A549 (cell line): ENCODE data around the gene RBMS3. TPM values are rescaled to one million over a fixed set of nuclear protein-coding genes. Genes with fewer than 3 reads are reported as not detected.

Source experiments
- ATAC-seq, 2 experiments: fragments of 200-7000 bp in 1 of 2; fragments of >200 bp in 1 of 2; cut with Nextera tagmentation in 1 of 2; cut with Tn5 transposase in 1 of 2; 3 replicates each; pipeline versions ENCODE4 v1.8.0 to v1.9.1; 2018 to 2020; ENCODE audit warnings: mild to moderate bottlenecking in 1 of 2, moderate library complexity in 1 of 2
- CTCF ChIA-PET: fragments of 300-600 bp; sonication (Branson Sonifier 250); formaldehyde crosslinking; extraction: SDS; loops from one replicate; lab custom pipeline; 2021; ENCODE audit warnings: antibody characterized with exemption, inconsistent platforms; lab: Yijun Ruan, JAX
- POLR2A ChIA-PET: fragments of 350-600 bp; formaldehyde crosslinking; extraction: SDS; loops from one replicate; lab custom pipeline; 2021; ENCODE audit warnings: antibody characterized with exemption, inconsistent platforms; lab: Yijun Ruan, JAX
- DNase-seq, 2 experiments: peaks; one replicate each; pipeline versions ENCODE4 v3.0.0 to v3.0.0-alpha.2; 2011 to 2016; ENCODE audit warnings: low read depth in 1 of 2, low spot score in 1 of 2
- FAIRE-seq: peaks from 2 replicates; lab custom pipeline; 2011; peaks lifted over from hg19 to GRCh38; lab: Jason Lieb, UNC
- H3K27ac ChIP-seq, 2 experiments: fragments of >200 bp; sonication (Bioruptor Twin); formaldehyde crosslinking; 3 replicates each; pipeline ENCODE4 v1.5.1; 2016 to 2017
- H3K4me1 ChIP-seq: fragments of >200 bp; sonication (Bioruptor Twin); formaldehyde crosslinking; 3 replicates; pipeline ENCODE4 v1.6.1; 2016
- H3K4me2 ChIP-seq: fragments of >200 bp; sonication (Bioruptor Twin); formaldehyde crosslinking; 3 replicates; pipeline ENCODE4 v1.6.1; 2016
- H3K4me3 ChIP-seq: fragments of >200 bp; sonication (Bioruptor Twin); formaldehyde crosslinking; 3 replicates; pipeline ENCODE4 v1.5.1; 2016
- H3K9me3 ChIP-seq: fragments of >200 bp; sonication (Bioruptor Twin); formaldehyde crosslinking; 3 replicates; pipeline ENCODE4 v1.6.1; 2016
- CBX8 ChIP-seq: fragments of 200-600 bp; sonication (generic); IDR thresholded peaks from 2 replicates; pipeline ENCODE4 v1.6.1; 2016
- CEBPB ChIP-seq, 2 experiments: fragments of >200 bp in 1 of 2; sonication (Bioruptor Twin) in 1 of 2; formaldehyde crosslinking in 1 of 2; IDR thresholded peaks; 2 replicates each; pipeline ENCODE4 v1.6.1; 2012 to 2016
- CTCF ChIP-seq: fragments of >200 bp; sonication (Bioruptor Twin); formaldehyde crosslinking; IDR thresholded peaks from 3 replicates; pipeline ENCODE4 v1.5.1; 2016
- EHF ChIP-seq: fragments of 250-450 bp; sonication (Bioruptor Pico); IDR thresholded peaks from 2 replicates; pipeline ENCODE4 v1.5.0; 2020; ENCODE audit warnings: mild to moderate bottlenecking
- EP300 ChIP-seq, 2 experiments: fragments of >200 bp; sonication (Bioruptor Twin); formaldehyde crosslinking; IDR thresholded peaks; 2 replicates in 1 of 2; 3 replicates in 1 of 2; pipeline ENCODE4 v1.6.1; 2016 to 2017
- ESRRA ChIP-seq: fragments of 150-350 bp; IDR thresholded peaks from 2 replicates; pipeline ENCODE4 v1.6.1; 2014; ENCODE audit warnings: mild to moderate bottlenecking, low read length, borderline replicate concordance
- FOSB ChIP-seq: fragments of 250-450 bp; sonication (Bioruptor Pico); IDR thresholded peaks from 2 replicates; pipeline ENCODE4 v1.5.0; 2020; ENCODE audit warnings: mild to moderate bottlenecking, moderate library complexity
- FOXS1 ChIP-seq: fragments of 250-450 bp; sonication (Bioruptor Pico); IDR thresholded peaks from 2 replicates; pipeline ENCODE4 v1.5.0; 2020; ENCODE audit warnings: mild to moderate bottlenecking, moderate library complexity
- GATA3 ChIP-seq: IDR thresholded peaks from 2 replicates; pipeline ENCODE4 v1.6.1; 2012; ENCODE audit warnings: borderline replicate concordance
- HEYL ChIP-seq: fragments of 250-450 bp; sonication (Bioruptor Pico); IDR thresholded peaks from 2 replicates; pipeline ENCODE4 v1.8.0; 2021; ENCODE audit warnings: mild to moderate bottlenecking, moderate library complexity
- HOXB13 ChIP-seq: fragments of 250-450 bp; sonication (Bioruptor Pico); IDR thresholded peaks from 2 replicates; pipeline ENCODE4 v1.5.0; 2020; ENCODE audit warnings: low read depth, mild to moderate bottlenecking, moderate library complexity
- JUN ChIP-seq, 2 experiments: fragments of >200 bp; sonication (Bioruptor Twin); formaldehyde crosslinking; IDR thresholded peaks; 2 replicates in 1 of 2; 3 replicates in 1 of 2; pipeline ENCODE4 v1.6.1; 2016 to 2017
- JUNB ChIP-seq: fragments of >200 bp; sonication (Bioruptor Twin); formaldehyde crosslinking; IDR thresholded peaks from 2 replicates; pipeline ENCODE4 v1.6.1; 2016
- KDM5A ChIP-seq: fragments of 200-600 bp; sonication (generic); IDR thresholded peaks from 2 replicates; pipeline ENCODE4 v1.6.1; 2016; ENCODE audit warnings: antibody characterized with exemption, mild to moderate bottlenecking
- MYC ChIP-seq: IDR thresholded peaks from 2 replicates; pipeline ENCODE4 v1.6.1; 2012; ENCODE audit warnings: mild to moderate bottlenecking, inconsistent platforms, low read length, improper control_type of control experiment, borderline replicate concordance
- NR3C1 ChIP-seq: fragments of >200 bp; sonication (Bioruptor Twin); formaldehyde crosslinking; IDR thresholded peaks from 3 replicates; pipeline ENCODE4 v1.6.1; 2017
- RNF2 ChIP-seq: fragments of 200-600 bp; sonication (generic); IDR thresholded peaks from 2 replicates; pipeline ENCODE4 v1.6.1; 2016; ENCODE audit warnings: low read depth, mild to moderate bottlenecking, antibody characterized with exemption, moderate library complexity, borderline replicate concordance
- SREBF2 ChIP-seq: fragments of 450-650 bp; IDR thresholded peaks from 2 replicates; pipeline ENCODE4 v1.6.1; 2014; ENCODE audit warnings: mild to moderate bottlenecking, moderate library complexity
- ZC3H11A ChIP-seq: fragments of 450-650 bp; IDR thresholded peaks from 2 replicates; pipeline ENCODE4 v1.6.1; 2014; ENCODE audit warnings: antibody characterized with exemption, mild to moderate bottlenecking
- ZSCAN20 ChIP-seq: fragments of 250-450 bp; sonication (Bioruptor Pico); IDR thresholded peaks from 2 replicates; pipeline ENCODE4 v1.8.0; 2022; ENCODE audit warnings: mild to moderate bottlenecking, moderate library complexity
- WGBS: methylation state at CpG from one replicate; pipeline ENCODE4 v1.1.6; 2017; ENCODE audit errors: missing lambda C conversion rate; 5-methylcytosine and 5-hydroxymethylcytosine counted together
- polyA plus RNA-seq, 4 experiments: library from polyadenylated mRNA; depleted of rRNA in 3 of 4; stranded (reverse); fragments of >200 nt; fragmentation: RNase III in 1 of 4; extraction: RNeasy Plus Mini Kit Qiagen cat#74134 plus additional on column Dnase treatment in 1 of 4; gene quantifications; 2 replicates in 3 of 4; 3 replicates in 1 of 4; pipeline ENCODE4 v1.2.3, GENCODE V29; 2011 to 2017
- TF ChIP-seq, protein P1 (sequence below): fragments of 250-450 bp; sonication (Bioruptor Pico); IDR thresholded peaks from 2 replicates; pipeline ENCODE4 v1.5.0; 2021; ENCODE audit warnings: mild to moderate bottlenecking, moderate library complexity, borderline replicate concordance
- TF ChIP-seq, protein P2 (sequence below): fragments of 150-350 bp; IDR thresholded peaks from 2 replicates; pipeline ENCODE4 v1.6.1; 2014; ENCODE audit warnings: low read depth, mild to moderate bottlenecking, low read length

The RBMS3 gene
- polyA plus RNA-seq, 2 of the 4 experiments (the other 2 are of a cell fraction): 0.92 to 4.1 TPM

DNA sequence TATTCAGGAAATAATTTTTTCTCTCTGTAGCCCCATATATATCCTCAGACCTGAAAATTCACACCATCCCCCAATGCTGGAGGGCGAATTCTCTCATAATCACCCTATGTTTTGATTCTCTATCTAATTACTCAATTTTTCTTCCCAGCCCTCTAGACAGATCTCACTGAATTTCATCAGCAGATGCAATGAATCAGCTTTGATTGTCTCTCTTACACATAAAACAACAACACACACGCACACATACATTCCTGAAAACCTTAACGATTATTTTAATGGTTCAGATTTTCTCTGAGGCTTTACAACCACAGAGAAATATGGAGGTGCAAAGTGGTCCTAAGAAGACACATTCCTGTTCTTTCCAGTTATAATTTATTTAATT, 11.1 kb downstream of the RBMS3 start:
- CTCF ChIA-PET: interaction anchor here (0.7 kb wide), 1 partner anchor 1477 kb away, joined by 3 read pairs; no protein-coding TSS in a partner anchor
- TF ChIP-seq HOXB13 (CRISPR knock-in tag): no peak
- TF ChIP-seq, all 56 proteins: peak for 0
- DNase-seq (no peak), ATAC-seq (no peak), FAIRE-seq (no peak)
- H3K4me2 ChIP-seq: no peak overlapping the region
- peaks cover 30% of the 10 kb centered on the region for H3K4me1 ChIP-seq
- no peak overlapping the region for H3K27ac ChIP-seq
- H3K4me3 ChIP-seq: no peak overlapping the region
- POLR2A ChIA-PET: no interaction called here
- WGBS: 89% methylated on average over 3 of the region's 3 CpGs
- no peaks in the 10 kb centered on the region for H3K9me3 ChIP-seq

DNA sequence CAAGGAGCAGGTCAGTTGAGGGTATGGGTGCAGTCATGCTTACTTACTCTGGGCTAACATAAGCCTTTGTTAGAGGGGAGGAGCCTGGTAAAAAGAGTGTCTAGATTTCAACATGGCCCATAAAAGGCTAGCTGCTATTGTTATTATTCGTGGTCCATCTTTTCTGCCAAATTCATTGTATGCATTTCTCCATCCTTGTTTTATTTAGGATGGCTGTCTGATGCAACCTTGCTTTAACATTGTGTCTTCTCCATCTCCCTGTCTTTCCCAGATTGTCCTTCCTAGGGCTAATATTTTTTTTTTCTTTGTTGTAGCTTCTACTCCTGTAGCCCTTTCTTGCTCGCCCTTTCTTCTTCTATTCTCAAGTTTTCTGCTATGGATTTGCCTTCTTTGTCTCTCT, 12.6 kb downstream of the RBMS3 start:
- POLR2A ChIA-PET: no interaction called here
- Histone ChIP-seq H3K9me3 (no peaks in the 10 kb centered on the region), H3K4me1 (peaks cover 25% of the 10 kb centered on the region), H3K4me2 (no peak overlapping the region), H3K4me3 (no peak overlapping the region), H3K27ac (no peak overlapping the region)
- CTCF ChIA-PET: no interaction called here
- TF ChIP-seq ESRRA (no peak), ZSCAN20 (CRISPR knock-in tag) (no peak), JUNB (no peak), SREBF2 (no peak)
- no peak for FAIRE-seq
- no peak for ATAC-seq
- 21% methylated on average over 2 of the region's 2 CpGs for WGBS
- no peak for DNase-seq

GRCh38 chr3:29297998-29298397, 17.1 kb downstream of the RBMS3 start:
- ATAC-seq (no peak), DNase-seq (no peak), FAIRE-seq (no peak)
- ChIA-PET CTCF (interaction anchor here (0.6 kb wide), 1 partner anchor 715 kb away, joined by 3 read pairs; no protein-coding TSS in a partner anchor), POLR2A (interaction anchor here (0.6 kb wide), 1 partner anchor 228 kb away, joined by 9 read pairs; no protein-coding TSS in a partner anchor)
- no peaks in the 10 kb centered on the region for H3K9me3 ChIP-seq
- H3K4me1 ChIP-seq: no peaks in the 10 kb centered on the region
- no peak overlapping the region for H3K27ac ChIP-seq
- no peak overlapping the region for H3K4me2 ChIP-seq
- TF ChIP-seq, protein P1, sequence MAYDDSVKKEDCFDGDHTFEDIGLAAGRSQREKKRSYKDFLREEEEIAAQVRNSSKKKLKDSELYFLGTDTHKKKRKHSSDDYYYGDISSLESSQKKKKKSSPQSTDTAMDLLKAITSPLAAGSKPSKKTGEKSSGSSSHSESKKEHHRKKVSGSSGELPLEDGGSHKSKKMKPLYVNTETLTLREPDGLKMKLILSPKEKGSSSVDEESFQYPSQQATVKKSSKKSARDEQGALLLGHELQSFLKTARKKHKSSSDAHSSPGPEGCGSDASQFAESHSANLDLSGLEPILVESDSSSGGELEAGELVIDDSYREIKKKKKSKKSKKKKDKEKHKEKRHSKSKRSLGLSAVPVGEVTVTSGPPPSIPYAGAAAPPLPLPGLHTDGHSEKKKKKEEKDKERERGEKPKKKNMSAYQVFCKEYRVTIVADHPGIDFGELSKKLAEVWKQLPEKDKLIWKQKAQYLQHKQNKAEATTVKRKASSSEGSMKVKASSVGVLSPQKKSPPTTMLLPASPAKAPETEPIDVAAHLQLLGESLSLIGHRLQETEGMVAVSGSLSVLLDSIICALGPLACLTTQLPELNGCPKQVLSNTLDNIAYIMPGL (CRISPR knock-in tag): no peak
- no peak for TF ChIP-seq CEBPB (IDR thresholded peaks at IDR 0.05)
- TF ChIP-seq RNF2: no peak
- TF ChIP-seq CBX8: no peak
- no peak for TF ChIP-seq KDM5A
- H3K4me3 ChIP-seq: no peak overlapping the region
- WGBS: 64% methylated on average over 1 of the region's 1 CpG

GRCh38 chr3:29301332-29302019, 20.6 kb downstream of the RBMS3 start:
- ATAC-seq (no peak), DNase-seq (no peak), FAIRE-seq (no peak)
- POLR2A ChIA-PET: no interaction called here
- H3K4me3 ChIP-seq: no peak overlapping the region
- H3K27ac ChIP-seq: no peak overlapping the region
- 81% methylated on average over 7 of the region's 7 CpGs for WGBS
- no peaks in the 10 kb centered on the region for H3K9me3 ChIP-seq
- no peaks in the 10 kb centered on the region for H3K4me1 ChIP-seq
- H3K4me2 ChIP-seq: no peak overlapping the region
- CTCF ChIA-PET: no interaction called here
- no peak for TF ChIP-seq MYC
- TF ChIP-seq, protein P2, sequence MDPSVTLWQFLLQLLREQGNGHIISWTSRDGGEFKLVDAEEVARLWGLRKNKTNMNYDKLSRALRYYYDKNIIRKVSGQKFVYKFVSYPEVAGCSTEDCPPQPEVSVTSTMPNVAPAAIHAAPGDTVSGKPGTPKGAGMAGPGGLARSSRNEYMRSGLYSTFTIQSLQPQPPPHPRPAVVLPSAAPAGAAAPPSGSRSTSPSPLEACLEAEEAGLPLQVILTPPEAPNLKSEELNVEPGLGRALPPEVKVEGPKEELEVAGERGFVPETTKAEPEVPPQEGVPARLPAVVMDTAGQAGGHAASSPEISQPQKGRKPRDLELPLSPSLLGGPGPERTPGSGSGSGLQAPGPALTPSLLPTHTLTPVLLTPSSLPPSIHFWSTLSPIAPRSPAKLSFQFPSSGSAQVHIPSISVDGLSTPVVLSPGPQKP: no peak

DNA sequence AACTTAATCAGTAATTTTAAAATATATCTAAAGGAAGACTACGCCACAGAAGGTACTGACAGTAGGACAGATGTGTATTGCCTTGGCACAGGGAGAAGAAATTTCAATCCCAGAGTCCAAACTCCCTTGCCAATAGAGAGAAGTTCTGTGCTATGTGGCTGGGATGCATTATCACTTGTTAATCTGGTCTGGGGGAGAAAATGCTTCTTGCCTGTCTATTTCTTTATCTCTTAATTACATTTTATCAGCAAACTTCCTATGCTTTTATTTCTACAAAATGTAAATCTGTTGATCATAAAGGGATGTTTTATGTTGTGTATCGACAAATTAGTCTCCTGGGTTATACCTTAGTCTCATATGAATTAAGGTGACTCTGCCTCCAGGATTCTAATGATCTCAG, 21.7 kb downstream of the RBMS3 start:
- WGBS: 96% methylated on average over 2 of the region's 2 CpGs
- ATAC-seq (no peak), DNase-seq (no peak), FAIRE-seq (no peak)
- no peaks in the 10 kb centered on the region for H3K4me1 ChIP-seq
- H3K9me3 ChIP-seq: no peaks in the 10 kb centered on the region
- POLR2A ChIA-PET: no interaction called here
- no peak overlapping the region for H3K4me3 ChIP-seq
- H3K4me2 ChIP-seq: no peak overlapping the region
- H3K27ac ChIP-seq: no peak overlapping the region
- CTCF ChIA-PET: no interaction called here
- TF ChIP-seq ZC3H11A (no peak), HEYL (CRISPR knock-in tag) (no peak), CTCF (no peak), FOXS1 (CRISPR knock-in tag) (no peak), FOSB (CRISPR knock-in tag) (no peak), EP300 (IDR thresholded peaks at IDR 0.05) (no peak), NR3C1 (no peak), JUN (IDR thresholded peaks at IDR 0.05) (no peak), MYC (no peak), EHF (CRISPR knock-in tag) (no peak), KDM5A (no peak), GATA3 (no peak)
- TF ChIP-seq, protein P2: no peak
